NOMO-1 (cell line): ENCODE results near the gene EMC7.
"Not testable (repeated sequence)": the region's sequence is repeated elsewhere in the genome, so short reads cannot be mapped to it uniquely, and the experiment has no call there.

ENCODE experiments used
- DNase-seq, 2 experiments: peaks; one replicate each; lab custom pipeline; 2025; ENCODE audit not compliant: unreplicated experiment in 2 of 2; lab: John Stamatoyannopoulos, UW

The EMC7 gene

DNA sequence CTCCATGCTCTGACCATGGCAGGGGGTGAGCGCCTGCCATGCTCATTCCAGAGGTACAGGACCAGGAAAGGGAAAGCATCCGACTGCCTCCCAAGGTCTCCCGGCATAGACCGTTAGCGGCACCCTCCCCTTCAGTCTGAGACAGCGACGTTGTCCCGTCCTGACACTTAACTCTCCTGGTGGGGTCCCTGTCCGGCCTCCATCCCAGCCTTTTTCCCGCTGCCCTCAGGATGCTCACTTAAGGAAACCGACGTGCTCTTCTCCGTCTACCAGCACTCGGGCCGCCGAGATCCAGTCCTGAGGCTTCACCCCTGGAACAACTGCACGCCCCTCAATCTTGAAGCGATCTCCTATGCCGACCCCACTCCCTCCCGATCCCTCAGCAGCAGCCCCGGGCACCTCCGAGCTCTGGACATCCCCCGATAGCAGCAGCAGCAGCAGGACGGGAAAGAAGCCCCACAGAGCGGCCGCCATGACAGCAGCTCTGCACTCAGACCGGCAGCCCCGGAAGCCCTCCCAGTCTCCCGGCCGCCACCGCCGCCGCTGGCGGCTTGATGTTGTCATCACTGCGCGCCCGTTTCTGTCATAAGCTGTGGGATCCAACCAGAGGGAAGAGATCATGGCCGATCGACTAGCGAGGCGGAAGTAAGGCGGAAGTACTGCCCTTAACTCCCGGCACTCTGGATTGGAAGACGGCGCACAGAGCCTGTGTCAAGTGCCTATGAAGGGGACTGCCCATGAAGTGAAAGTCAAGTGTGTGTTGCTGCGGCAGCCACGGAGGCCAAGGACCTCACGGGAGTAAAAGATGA, at the start of gene EMC7, which contains the start of gene PGBD4:
EMC7 (minus strand) TSS at position 497 of the 809 bp plus-strand sequence; CDS start at position 474, 23 bp downstream.
PGBD4 (plus strand) TSS at position 718 of the 809 bp plus-strand sequence. CDS start 449 bp downstream, outside the sequence.
- DNase-seq, result peak; percentile 98 to 99

DNA sequence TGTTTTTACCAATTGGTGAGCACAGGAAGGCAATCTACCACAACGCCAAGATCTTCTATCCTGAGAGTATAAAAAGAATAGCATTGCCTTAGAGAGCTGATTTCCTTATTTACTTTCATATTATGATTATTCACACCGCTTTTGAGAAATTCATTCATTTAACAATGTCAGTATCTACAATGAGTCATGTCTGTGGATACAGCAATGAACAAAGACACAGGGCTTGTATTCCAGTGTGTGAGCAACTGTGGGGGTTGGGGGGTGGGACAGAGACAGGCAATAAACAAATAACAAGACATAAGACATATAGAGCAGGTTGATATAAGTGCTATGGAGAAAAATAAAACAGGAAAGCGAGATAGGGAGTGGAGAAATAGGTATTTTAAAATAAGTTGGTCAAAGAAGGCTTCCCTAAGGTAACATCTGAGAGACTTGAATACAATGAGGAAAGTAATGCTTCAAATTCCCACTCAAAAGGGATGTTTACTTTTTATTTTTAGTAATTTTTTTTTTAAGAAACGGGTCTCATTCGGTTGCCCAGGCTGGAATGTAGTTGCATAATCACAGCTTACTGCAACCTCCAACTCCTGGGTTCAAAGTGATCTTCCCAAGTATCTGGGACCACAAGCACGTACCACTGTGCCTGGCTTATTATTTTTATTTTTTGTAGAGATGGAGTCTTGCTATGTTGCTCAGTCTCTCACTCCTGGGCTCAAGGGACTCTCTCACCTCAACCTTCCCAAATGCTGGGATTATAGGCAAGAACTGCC, 45.9 kb upstream of the EMC7 start:
- DNase-seq, result no peak

DNA sequence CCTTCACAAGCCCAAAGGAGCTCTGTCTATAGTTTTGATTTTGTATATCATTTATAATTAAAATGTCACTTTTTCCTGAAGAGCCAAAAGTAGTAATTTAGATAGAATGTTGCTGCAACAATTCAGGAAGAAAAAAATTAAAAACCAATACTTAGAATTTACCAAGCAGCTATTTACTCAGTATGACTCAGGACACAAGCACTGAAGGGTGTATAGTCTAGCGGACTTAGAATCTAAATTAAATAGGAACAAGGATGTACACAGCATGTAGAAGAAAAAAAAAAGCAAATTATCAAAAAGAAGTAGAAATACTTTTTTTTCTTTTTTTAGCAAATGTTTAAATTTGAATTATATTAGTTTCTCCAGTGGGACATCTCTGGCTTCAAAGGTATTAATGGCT, 31.8 kb upstream of the EMC7 start:
- no peak for DNase-seq

DNA sequence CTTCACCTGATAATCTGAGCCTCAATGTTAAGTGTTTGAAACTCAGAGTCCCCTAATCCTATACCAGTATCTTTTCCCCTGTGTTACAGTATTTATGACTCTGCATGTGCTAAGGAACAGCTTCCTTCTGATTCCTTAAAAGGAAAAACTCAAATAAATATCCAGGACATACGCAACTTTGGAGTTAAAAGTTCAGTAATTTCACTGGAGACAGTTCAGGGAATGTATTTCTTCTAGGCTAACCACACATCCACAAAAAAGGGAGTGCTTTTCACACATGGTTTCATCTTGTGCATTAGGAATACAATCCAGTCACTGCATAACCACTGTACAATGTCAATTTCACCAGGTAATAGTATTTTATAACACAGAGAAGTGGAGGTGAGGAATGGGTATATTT, 31.2 kb upstream of the EMC7 start:
- DNase-seq, result no peak

DNA sequence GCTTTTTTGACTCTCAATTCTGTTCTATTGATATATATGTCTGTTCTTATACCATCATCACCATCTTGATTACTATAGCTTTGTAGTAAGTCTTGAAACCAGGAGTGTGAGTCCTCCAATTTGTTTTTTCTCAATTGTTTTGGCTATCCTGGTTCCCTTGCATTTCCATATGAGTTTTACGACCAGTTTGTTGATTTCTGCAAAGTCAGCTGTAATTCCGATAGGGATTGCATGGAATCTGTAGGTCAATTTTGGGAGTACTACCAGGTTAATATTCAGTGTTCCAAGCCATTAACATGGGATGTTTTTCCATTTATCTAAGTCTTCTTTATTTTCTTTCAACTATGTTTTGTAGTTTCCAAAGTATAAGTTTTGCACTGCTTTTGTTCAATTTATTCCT, 27.2 kb upstream of the EMC7 start:
- DNase-seq, result no peak

DNA sequence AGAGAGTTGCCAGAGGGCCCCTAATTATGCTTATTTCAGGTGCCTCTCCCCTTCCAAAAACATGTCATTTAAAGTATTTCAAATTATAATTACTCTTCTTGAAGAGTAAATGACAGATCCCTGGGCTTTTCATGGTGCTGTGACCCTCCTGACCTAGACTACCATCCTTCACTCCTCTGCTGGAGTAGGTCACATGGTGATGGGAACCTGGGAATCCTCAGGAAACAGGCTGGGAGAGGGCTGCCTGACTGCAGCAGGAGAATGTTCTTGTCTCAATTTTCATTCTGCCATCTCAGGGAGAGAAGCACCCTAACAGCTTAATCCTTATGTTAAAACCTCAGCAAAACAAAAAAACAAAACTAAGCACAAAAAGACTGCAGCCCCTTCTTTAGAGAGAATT, 24.9 kb upstream of the EMC7 start:
- DNase-seq, result no peak

DNA sequence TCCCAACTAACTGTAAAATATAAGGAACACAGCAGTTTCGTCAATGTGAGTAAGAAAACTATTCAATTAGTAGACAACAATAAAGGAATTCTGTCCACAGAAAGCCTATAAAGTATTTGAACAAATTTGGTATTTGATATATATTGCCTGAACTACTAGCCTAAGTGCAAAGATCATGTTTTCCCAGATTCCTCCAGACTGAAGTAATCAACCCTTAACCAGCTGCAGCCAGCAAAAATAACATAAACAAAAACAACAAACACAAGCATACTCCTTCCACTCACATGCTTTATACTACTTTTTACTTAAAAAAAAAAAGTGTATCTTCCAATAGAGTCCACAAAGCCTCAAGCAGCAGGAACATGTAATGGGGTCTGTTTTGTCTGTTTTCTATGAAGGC, 24.3 kb upstream of the EMC7 start:
- DNase-seq, result no peak

DNA sequence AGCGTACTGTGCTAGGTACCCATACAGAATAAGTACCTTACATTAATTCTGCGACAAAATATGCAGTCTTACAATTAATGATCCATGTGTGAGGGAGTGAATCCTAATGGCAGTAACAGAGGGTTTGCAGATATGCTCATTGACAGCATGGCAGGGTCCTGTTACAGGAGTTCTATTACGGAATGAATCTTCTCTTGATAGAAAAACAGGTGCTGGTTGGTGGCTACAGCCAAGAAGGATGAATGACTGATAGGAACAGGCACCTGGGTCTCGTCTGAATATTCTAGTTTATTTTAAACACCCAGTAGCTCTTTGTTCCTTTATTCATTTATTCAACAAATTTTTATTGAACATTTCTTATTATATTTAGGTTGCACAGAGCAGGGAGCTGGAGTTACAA, 23.0 kb upstream of the EMC7 start:
- DNase-seq, result no peak

DNA sequence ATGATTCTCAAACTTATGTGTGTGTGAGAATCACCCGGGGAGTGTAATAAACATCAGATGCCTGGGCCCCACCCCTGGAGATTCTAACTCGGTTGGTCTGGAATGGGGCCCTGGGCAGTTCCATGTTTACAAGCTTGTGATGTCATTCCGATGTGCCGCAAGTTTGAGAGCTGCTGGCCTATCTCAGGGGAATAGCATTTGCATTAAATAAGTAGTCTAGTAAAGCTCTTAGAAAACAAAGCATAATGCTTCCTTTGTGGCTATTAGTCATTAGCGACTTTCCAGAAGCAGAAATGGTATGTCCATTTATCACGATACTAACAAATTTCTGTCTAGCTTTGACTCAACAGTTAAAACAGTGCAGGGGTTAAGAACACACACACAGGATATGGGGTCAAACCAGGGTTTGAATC, 21.1 kb upstream of the EMC7 start:
- DNase-seq, result no peak

DNA sequence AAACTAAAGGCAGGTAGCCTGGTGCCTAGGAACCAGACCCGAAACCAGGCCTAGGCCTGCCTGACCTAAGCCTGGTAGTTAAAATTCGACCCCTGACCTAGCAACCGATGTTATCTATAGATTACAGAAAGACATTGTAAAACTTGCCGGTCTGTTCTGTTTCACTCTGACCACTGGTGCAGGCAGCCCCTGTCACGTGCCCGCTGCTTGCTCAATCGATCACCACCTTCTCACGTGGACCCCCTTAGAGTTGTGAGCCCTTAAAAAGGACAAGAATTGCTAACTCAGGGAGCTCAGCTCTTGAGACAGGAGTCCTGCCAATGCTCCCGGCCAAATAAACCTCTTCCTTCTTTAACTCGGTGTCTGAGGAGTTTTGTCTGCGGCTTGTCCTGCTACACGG, 20.1 kb upstream of the EMC7 start:
- not testable (repeated sequence) for DNase-seq

DNA sequence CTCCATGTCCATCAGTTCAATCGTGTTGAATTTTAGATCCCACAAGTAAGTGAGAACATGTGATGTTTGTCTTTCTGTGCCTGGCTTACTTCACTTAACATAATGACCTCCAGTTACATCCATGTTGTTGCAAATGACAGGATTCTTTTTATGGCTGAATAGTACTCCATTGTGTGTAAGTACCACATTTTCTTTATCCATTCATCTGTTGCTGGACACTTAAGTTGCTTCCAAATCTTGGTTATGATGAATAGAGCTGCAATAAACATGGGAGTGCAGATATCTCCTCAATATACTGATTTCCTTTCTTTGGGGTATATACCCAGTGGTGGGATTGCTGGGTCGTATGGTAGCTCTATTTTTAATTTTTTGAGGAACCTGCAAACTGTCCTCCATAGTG, 18.8 kb upstream of the EMC7 start:
- DNase-seq, result not testable (repeated sequence)

DNA sequence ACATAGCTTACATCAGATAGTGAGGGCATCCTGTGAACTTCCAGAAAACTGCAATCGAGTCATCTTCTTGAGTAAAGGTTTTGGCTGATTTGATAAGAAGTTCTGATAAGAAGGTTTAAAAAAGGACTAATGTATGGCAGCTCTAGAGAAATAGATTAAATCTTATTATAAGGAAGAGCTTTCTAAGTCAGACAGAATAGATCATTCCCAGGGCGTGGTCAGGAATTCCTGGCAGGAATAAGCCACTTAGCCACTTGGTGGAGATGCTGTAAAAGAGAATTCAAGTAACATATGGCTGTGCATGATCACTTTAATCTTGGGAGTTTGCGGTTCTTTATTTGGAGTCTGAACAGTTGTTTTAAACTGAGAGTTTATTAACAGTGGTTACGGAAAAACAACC, 17.6 kb upstream of the EMC7 start:
- no peak for DNase-seq

DNA sequence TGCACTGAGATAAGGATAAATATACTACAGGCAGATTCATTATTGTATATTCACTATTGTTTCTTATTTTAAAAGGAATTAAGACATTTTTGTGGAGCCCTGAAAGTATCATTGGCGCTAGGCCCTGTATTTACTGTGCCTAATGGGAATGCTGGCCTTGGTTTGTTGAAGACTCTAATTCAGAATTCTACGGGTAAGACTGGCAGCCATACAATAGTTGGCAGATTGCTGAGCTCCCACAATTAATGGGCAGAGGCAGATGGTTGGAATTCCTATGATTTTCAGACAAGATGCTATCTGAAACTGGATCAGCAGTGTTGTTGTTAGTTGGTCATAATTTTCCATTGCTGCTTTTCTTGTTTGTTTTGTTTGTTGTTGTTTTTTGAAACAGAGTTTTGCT, 15.0 kb upstream of the EMC7 start:
- DNase-seq, result no peak

DNA sequence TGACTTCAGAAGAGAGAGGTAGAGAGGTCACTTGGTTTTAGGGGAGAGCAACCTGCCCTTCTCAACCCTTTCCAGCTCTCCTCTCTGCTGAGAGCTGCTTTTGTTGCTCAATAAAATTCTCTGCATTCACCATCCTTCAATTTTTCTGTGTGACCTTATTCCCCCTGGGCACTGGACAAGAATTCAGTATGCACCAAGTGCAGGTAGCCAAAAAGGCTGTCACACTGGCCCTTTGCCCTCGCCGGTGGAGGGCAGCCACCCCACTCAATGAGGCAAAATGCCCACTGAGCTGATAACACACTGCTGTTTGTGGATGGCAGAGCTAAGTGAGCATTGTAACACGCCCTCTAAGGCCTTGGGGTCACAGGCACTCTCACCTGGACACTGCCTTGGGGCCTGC, 13.1 kb upstream of the EMC7 start:
- DNase-seq, result no peak

DNA sequence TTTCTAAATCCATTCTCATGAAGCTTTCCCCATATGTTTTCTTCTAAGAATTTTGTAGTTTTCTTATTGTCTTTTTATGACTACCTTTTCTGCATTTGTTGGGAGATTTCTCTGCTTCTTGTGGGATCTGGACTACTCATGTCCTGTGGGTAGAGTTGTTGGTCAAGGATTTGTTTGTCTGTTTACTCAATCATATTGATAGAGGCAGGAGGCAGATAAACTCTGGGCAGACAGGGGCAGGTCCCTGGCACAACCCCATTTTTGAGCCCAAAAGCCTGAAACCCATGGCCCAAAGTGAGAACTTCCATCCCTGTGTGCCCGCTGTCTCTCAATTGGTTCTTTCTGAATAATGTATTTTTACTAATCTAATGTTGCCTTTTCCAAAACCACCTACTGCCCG, 12.6 kb upstream of the EMC7 start:
- DNase-seq, result no peak

DNA sequence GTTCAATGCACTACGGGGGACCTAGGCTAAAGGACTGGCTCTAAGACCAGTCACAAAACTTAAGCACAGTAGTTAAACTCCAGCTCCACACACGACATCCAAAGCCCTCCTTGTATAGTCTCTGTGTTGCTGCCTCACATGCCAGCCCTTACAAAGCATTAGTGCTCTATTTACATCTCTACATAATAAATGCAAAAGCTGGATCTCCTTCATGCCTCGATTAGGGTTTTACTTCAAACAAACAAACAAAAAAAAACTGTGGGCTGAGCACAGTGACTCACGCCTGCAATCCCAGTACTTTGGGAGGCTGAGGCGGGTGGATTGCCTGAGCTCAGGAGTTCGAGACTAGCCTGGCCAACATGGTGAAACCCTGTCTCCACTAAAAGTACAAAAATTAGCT, 9.8 kb upstream of the EMC7 start:
- DNase-seq, result no peak

DNA sequence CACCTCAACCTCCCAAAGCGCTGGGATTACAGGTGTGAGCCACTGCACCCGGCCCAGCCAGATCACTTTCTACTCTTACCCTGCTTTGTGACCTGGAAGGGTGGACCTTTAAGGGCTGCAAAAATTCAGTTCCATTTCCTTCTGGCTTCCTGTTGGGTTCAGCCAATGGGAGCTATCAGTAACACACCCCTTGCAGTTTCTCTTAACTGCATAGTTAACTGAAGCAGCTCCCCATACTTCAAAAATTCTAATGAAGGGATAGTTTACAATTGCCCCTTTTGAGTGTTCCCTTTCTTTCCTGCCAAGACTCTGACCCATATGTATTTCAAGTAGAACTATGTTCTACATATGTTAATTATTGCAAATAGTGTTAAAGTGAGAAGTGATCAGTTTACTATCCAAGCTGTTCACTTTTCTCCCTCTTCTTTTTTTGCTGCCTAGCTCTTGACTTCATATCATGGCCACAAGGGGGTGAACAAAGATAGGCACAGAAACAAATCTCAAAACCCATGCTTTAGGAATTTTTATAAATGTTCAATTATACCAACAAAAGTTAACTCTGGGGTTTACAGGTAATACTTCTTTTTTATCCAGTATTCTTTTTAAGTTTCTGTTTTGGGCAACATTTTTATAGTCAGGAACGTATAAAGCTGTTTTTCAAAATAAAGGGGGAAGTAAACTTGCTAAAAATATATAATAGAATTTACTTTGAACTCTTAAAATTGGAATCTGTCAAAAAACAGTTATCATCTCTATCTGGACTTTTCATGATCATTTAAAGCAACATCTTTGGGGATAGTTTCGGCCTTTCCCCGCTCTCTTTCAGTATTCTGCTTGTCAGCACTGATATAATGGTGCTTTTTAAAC, 8.4 kb upstream of the EMC7 start:
- DNase-seq, result peak; percentile 9 to 36

DNA sequence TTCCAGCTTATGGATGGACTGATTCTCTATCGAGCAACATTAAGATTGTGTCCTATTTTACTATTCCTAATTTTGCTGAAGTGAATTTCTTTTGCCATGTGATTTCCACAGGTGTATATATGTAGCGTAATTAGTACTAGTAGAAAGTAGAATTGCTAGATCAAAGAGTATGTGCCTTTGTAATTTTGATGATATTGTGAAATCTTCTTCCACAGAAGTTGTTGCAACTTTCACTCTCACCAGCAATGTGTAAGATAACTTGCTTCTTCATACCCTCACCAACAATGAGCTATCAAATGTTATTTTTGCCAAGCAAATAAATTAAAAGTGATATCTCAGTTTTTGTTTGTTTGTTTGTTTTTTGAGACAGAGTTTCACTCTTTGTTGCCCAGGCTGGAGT, 5.7 kb upstream of the EMC7 start:
- no peak for DNase-seq

DNA sequence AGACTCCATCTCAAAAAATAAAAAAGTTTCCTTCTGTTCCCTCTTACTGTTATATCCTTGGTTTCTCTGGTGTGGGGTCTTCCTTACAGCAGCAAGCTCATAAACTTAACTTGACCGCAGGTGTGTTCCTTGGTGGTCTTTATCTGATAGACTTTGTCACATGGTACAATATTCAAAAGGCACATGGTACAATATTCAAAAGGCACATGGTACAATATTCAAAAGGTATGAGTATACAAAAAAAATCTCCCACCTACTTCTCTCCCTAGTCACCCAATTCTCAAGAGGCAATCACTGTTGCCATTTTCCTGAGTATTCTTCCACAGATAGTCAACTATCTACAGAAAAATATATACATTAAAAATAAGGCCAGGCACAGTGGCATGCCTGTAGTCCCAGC, 4.8 kb upstream of the EMC7 start:
- no peak for DNase-seq

DNA sequence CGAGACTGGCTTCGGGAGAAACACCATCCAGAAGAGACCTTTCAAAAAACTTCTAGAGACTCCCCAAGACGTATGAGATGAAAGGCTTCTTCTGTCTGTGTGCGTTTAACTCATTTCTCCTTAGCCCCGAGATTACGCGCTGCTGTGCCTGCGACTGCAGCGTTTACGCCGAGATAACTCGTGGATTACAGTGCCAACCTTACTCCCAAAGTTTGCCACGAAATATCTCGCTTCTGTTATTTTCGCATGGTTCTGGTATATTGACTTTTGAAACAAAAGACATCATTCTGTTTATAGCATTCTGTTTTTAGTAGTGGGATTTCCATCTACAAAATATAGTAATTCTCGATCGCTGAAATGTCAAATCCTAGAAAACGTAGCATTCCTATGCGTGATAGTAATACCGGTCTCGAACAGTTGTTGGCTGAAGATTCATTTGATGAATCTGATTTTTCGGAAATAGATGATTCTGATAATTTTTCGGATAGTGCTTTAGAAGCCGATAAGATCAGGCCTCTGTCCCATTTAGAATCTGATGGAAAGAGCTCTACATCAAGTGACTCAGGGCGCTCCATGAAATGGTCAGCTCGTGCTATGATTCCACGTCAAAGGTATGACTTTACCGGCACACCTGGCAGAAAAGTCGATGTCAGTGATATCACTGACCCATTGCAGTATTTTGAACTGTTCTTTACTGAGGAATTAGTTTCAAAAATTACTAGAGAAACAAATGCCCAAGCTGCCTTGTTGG, 688 bp upstream of the EMC7 start:
- no peak for DNase-seq
